GM12891 (cell line): ENCODE data around the gene AIFM2.

Experiments
- POLR2A ChIP-seq: IDR thresholded peaks from 2 replicates; pipeline ENCODE4 v1.6.1; 2011; ENCODE audit warnings: low read depth, low read length, control low read depth
- POLR2AphosphoS5 ChIP-seq: IDR thresholded peaks from 2 replicates; pipeline ENCODE4 v1.6.1; 2011; ENCODE audit warnings: low read depth, low read length, control low read depth

DNA sequence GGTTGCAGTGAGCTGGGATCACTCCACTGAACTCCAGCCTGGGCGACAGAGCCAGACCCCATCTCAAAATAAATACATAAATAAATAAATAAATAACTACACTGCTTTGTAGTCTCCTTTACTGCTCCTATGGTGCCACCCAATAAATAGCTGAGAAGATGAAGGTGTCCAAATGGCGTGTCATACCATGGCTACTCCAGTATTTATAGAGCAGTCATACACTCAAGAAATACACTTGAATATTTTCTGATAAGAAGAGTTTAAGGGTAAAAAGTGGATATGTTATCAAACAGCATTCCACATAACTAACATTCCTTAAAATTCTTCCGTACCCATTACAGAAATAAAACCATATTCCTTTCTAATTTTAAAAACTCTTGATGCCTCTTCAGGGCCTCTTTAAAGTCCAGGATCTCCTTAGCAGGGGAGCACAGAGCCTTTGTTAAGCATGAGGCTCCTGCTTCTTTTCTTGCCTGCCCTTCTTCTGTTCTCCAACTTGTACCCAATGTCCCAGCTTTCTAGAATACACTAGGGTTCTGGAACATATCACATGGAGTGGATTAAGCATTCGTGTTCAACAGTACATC is 45.6 kb upstream of the AIFM2 start:
- TF ChIP-seq POLR2AphosphoS5 (no peak), POLR2A (no peak)
